ENCODE measurements around the gene LTBP4.

Gene LTBP4

DNA sequence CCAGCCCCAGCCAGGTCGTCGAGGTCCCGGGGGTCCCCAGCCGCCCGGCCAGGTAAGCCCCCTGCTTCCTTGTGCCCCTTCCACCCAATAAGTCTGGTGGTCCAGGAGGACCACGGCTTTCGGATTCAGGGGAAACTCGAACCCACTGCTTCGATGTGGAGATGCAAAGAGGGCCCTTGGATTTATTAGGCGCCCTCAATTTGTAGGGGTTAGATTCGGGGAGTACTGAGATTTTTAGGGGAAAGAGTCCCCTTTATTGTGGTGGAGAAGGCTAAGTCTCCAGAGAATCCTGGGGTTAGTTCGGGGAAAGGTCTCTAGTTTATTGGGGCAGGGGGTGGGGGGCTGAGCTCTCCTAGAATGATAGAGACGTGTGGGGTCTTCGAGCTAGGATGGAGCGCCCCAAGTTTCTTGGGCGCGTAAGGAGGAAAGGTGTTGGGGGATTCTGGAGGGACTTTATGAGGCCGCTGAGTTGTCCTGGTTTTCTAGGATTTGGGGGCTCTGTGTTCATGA is 3.8 kb upstream of the LTBP4 start:
- no peak for DNase-seq

DNA sequence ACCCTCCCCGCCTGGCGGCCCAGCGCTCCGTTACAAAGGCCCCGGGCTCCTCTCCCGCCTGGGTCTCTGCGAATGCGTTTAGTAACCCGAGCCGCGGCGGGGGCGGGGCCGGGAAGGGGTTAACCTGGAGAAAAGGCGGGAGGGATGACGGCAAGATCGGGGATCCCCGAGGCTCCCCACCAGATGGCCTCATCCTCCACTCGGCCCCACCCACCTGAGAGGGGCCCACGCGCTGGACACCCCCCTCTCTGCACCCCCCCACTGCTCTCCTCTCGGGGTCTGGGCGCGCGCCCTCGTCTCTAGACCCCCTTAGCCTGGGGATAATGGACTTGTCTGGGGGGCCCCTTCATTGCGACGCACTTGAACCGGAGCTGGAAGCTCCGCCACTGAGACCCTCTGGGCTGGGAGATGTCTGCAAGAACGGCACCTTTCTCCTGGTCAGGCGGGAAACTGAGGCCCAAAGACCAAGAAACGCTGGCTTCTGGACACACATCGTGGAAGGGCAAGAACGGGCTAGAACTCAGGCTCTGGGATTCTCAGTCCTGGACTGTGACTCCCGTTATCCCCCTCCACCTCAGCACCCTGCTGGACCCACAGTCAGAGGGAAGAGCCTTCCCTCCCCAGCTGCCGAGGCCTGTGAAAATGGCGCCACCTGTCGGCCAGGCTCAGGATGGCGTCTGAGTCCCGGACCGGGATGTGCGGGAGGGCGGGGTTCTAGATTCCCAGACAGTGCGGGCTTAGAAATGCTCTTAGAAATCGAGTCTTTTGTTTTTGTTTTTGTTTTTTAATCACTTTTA is 2.9 kb upstream of the LTBP4 start:
- DNase-seq = peak; percentile 72 to 79

DNA sequence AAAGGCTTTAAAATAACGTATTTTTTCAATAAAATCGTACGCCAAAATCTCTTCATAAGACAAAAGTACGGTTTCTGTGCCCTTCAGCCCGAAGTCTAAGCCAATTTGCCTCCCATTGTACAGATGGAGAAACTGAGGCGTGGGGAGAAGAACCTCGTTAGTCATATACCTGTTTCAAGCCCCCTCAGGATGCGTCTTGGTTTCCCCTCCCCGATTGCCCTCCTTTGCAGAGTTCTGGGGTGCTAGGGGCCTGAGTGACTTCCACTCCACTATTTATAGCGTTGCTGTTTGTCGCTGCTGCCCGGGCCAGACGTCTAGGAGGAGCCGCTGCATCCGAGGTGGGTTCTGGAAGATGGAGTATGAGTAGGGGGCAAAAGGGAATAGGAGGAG is 2.3 kb upstream of the LTBP4 start:
- DNase-seq = no peak

DNA sequence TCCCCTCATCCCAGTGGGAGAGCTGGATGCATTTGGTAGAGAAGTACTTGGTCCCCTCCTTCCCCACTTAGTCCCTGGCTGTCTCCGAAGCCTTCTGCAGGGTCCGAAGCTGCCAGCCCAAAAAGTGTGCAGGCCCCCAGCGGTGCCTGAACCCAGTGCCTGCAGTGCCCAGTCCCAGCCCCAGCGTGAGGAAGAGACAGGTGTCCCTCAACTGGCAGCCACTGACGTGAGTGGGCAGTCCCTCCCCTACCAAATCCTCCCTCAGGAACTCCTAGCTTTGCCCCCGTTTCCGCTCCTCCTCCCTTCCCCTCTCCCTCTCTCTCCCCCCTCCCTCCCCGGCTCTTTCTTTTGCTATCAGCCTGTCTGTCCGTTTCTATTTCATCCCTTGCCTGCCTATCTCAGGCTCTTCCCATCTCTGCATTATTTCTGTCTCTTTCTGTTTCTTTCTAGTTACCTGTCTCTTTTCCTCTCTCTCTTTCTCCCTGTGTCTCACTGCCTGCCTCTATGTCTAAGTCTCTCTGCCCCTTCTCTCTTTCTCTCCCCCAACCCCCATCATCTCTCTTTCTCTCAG is 1.8 kb upstream of the LTBP4 start:
- no peak for DNase-seq

DNA sequence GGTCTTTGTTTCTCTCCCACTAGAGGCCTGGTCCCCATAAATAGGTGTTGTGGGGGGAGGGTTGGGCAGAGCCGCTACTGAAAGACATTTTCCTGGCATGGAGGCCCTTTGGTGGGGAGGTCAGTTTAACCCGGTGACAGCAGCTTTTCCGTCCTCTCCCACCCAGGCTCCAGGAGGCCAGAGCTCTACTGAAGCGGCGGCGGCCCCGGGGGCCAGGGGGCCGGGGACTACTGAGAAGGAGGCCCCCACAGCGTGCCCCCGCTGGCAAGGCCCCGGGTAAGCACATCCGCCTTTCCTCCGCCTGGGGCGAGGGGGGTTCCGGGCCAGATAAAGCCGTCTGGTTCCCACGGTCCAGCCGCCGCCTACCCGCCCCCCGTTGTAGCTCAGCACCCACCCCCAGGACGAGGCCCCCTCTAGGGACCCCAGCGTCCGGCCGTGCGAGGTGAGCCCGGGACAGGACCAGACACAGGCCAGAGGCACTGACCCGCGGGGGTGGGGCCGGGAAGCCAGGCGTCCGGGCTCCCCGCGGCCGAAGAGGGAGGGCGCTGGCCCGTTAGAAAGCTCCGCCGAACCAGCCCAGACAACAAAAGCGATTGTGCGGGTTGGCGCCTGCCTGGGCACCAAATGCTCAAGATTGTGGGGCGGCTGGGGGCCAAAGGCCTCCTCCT is 1.1 kb upstream of the LTBP4 start:
- no peak for DNase-seq

DNA sequence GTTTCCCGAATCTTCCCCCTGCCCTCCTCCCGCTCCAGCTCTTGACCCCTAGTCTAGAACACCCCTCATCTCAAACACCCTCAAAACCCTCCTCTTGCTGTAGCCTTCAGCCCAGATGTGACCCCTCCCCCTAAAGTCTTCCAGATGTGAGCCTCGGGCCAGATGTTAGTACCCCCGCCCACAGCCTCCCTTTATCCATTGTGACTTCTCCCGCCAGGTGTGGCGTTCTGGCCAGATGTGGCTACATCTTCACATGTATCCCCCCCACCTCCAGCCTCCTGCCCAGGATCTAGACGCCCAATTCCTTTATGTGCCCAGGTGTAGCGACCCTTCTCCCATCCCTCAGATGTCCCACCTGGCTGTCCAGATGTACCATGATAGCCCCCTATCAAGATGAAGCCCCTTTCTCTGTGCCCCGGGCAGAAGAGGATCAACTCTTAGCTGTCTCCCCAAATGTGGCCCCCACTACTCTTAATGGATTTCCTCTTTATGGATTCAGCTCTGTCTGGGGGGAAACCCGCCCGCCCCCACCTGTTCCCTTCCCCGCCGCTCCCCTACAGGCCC is 517 bp upstream of the LTBP4 start:
- no peak for DNase-seq

DNA sequence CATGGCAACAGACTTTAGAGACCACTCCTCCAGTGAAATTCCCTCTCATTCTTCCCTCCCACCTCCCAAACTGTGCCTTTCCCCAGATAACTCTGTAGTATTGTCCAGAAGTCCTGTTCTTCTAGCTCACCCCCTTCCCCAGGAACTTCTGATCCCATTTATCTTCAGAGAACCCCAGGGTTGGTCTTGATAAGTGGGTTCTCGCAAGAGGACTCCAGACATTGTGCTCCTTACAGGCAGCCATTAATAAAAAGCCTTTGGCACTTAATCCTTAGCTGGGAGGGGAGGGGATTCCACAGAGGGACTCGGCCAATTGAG is 1.9 kb downstream of the LTBP4 start:
- no peak for DNase-seq

DNA sequence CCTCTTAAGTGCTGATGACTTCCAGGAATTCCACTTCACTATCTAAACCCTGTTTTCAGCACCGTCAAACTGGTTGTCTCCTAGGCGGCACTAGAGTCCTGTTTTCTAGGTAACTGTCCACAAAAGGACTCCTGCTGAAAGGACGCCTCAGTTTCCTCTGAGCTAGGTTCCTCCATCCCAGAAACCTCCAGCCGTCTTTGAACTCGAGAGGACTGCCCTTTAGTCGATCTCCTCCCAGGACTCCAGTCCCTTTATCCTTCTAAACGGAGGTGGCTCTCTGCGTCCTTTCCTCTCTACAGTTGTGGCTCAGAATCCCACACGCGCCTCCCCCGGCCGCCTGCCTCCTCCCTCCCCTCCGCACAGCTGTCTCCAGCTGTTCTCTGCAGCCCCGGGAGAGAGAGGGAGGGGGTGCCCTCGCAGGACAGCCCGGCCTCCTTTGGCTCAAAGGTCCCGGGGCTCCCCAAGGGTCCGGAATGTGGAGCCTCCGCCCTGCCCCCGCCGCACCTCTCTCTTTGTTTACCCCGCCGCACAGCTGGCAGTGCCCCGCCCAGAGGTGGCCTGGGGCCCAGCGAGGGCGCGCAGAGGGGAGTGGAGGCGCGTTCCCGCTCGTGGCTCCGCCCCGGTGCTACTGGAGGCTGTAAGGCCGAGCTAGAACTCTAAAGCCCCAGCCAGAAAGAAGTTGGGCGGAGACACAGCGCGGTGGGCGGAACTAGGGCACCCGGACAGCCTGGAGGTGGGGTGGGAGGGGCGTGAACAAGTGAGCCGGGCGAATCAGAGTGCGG is 2.4 kb downstream of the LTBP4 start:
- DNase-seq = peak; percentile 94 to 98

DNA sequence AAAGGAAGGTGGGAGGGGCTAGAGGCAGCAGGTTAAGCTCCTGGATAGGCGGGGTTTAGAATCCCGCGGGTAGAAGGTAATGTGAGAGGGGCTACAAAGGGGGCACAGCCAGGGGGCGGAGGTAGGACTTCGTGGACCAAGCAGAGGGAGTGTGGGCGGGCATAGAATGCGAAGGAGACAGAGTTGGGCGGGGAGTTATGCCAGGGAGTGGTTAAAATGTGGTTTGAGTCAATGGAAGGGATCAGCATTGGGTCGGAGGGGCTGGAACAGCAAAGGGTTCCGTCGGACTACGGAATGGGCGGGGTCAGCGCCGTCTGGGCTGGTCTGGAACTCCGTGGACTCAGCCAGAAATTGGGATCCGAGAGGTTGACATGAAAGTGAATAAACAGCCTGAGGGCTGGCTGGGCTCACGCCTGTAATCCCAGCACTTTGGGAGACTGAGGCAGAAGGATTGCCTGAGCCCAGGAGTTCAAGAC is 3.0 kb downstream of the LTBP4 start:
- DNase-seq = no peak

DNA sequence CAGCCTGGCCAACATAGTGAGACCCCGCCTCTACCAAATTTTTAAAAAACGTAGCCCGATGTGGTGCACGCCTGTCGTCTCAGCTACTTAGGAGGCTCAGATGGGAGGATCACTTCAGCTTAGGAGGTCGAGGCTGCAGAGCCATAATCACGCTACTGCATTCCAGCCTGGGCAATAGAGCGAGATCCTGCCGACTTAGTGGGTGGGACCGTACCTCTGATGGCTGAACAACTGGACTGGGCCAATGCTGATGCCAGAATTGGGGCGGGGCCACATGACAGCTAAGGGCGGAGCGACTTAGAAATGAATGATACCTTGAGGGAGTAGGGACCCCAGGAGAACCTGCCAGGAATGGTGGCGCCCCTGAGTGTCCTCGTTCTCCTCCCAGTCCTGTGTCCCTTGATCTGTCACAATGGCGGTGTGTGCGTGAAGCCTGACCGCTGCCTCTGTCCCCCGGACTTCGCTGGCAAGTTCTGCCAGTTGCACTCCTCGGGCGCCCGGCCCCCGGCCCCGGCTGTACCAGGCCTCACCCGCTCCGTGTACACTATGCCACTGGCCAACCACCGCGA is 3.6 kb downstream of the LTBP4 start:
- no peak for DNase-seq

DNA sequence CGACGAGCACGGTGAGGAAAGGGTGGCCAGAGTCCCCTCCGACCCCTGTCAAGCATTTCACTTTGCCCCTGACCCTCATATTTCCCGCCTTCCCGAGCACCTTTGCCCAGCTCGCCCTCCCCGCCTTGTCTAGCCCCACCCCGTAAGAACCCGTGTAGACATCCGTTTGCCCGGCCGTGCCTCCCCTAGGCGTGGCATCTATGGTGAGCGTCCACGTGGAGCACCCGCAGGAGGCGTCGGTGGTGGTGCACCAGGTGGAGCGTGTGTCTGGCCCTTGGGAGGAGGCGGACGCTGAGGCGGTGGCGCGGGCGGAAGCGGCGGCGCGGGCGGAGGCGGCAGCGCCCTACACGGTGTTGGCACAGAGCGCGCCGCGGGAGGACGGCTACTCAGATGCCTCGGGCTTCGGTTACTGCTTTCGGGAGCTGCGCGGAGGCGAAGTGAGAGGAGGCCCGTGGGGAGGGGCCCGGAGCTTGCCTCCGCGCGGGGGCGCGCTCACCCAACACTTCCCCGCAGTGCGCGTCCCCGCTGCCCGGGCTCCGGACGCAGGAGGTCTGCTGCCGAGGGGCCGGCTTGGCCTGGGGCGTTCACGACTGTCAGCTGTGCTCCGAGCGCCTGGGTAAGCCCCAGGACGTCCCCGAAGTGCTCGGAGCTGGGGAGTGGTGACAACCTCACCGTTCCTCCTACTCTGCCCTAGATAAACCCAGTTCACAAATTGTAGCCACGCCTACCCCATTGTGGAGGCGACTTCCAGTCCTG is 4.2 kb downstream of the LTBP4 start:
- peak in 1 of 2 experiments; percentile 33 for DNase-seq

DNA sequence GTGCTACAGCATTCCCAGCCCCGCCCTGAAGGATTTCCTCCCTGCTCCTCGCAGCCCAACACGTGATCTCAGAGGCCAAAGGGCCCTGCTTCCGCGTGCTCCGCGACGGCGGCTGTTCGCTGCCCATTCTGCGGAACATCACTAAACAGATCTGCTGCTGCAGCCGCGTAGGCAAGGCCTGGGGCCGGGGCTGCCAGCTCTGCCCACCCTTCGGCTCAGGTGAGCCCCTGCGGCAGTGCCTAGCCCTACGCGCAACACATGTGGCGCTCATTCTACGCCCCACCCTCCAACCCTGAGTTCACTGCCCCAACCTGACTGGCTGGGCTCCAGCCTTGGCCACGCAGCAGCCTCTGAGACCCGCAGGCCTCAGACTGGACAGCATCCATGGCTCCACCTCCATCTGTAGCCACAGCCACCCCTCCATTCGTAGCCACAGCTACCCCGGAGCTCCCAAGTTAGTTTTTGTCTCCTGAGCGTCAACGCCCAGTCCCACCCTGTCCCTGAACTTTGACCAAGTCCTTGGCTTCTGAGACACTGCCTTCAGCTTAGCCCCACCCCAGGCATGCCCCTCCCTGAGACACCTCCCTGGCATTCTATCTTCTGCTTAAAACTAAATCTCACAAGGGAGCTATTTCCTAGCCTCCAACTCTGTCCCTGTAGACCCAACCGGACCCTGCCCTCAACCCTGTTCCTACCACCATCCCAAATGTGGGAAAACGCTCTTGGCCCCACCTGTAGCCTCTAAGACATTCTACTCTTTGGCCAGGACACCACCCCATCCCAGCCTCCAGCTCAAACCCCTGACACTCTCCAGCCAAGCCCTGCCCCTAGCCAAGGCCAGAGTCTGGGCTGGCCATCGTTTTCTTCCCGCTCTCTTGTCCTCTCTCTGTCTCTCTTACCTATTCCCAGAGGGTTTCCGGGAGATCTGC is 6.4 kb downstream of the LTBP4 start:
- no peak for DNase-seq

DNA sequence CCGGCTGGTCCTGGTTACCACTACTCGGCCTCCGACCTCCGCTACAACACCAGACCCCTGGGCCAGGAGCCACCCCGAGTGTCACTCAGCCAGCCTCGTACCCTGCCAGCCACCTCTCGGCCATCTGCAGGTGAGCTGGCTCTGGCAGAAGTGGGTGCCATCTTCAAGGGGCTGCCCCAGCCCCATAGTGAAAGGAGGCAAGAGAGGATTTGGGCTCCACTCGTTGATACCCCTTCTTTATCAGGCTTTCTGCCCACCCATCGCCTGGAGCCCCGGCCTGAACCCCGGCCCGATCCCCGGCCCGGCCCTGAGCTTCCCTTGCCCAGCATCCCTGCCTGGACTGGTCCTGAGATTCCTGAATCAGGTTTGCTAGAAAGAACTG is 7.1 kb downstream of the LTBP4 start:
- no peak for DNase-seq

DNA sequence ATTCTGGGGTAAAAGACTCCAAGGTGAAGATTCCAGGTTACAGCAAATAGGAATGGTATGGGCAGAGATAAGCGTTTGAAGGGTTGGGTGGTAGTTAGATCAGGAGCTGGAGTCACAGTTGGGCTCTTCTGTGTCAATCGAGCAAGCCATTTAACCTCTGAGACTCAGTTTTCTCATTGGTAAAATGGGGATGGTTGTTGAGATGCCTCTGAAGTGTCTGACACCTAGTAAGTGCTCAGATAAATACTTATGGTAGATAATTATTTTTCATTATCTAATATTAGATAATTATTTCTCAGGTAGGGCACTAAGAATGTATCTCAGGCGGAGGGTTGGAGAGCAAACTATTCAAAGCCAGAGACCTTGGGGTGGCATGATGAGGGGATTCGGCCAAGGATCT is 7.8 kb downstream of the LTBP4 start:
- DNase-seq = no peak

DNA sequence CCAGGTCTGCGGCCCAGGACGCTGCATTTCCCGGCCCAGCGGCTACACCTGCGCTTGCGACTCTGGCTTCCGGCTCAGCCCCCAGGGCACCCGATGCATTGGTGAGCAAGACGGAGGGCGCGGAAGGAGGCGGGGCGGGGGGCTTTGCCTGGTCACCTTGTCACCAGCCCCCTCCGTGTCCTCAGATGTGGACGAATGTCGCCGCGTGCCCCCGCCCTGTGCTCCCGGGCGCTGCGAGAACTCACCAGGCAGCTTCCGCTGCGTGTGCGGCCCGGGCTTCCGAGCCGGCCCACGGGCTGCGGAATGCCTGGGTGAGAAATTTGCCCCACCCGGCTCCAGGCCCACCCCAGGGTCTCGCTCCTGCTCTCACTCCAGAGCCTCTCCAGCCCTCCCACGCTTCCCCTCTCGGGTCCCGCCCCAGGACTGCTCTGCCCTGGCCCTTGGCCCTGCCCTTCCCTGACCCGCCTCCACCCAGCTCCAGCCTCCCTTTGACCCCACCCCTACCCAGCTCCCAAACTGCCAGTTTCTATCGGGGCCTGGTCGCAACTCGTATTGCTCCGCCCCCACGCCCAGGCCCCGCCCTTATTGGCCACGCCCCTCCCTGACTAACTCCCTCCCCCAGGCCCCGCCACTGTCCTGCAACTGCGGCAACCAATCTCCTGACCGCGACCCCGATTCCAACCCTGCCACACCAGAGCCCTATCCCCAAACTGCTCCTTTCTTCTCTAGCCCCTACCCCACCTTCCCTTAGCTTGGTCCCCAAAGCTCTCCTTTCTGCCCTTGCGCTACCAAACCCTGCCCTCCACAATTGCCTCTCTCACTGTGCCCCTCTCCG is 8.6 kb downstream of the LTBP4 start:
- DNase-seq = no peak

DNA sequence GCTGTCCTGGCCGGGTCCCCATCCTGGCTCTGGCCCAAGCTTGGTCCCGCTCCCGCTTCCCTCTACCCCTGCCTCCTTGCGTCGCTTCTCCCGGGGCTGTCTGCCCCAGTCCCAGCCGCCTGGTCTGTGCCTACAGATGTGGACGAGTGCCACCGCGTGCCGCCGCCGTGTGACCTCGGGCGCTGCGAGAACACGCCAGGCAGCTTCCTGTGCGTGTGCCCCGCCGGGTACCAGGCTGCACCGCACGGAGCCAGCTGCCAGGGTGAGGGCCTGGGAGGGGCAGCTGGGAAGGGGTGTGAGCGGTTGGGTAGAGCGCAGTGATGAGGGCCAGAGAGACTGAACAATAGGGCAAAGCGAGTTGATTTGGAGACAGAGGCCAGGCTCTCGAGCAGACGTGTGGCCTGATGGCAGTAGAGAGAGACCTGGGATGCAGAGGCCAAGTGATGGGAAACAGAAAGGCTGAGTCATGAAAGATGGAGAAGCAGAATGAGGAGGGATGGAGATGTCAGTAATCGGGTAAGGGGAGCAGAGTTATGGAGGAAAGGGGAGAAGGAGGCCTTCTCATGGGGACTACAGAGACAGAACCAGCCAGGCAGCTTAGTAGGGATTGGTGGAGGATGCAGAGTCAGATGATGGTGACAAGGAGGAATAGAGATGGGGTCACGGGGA is 9.4 kb downstream of the LTBP4 start:
- DNase-seq = no peak

DNA sequence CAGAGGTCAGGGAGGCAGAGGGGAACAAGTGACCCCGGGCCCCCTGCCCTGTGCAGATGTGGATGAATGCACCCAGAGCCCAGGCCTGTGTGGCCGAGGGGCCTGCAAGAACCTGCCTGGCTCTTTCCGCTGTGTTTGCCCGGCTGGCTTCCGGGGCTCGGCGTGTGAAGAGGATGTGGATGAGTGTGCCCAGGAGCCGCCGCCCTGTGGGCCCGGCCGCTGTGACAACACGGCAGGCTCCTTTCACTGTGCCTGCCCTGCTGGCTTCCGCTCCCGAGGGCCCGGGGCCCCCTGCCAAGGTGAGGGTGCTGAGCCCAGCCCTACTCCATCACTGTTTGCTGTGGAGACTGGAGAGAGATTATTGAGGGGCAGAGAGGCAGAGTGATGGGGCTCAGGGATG is 9.9 kb downstream of the LTBP4 start:
- no peak for DNase-seq

DNA sequence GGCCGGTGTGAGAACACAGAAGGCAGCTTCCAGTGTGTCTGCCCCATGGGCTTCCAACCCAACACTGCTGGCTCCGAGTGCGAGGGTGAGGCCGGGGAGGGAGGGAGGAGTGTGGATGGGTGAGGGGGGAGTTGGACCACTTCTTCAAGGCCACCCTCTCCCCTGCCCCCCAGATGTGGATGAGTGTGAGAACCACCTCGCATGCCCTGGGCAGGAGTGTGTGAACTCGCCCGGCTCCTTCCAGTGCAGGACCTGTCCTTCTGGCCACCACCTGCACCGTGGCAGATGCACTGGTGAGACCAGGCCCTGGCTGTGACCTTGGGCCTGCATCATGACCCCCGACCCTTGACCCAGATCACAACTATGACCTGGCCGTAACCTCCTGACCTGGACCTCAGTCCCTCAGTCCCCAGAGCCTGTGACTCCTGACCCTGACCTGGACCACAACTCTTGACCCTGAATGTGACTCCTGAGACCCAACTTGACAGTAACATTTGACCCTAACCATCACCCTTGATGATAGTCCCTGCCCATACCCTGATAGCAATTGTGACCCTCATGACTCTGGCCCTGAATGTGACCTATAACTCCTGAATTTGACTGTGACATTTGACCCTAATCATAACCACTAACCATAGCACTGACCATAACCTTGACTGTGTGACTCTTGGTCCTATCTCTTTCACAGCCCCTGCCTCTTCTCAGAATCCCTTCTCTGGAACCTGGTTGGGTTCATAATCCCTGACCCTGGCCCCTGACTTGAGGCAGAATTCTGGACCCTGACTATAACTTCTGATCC is 10.9 kb downstream of the LTBP4 start:
- no peak for DNase-seq

Data from NCI-H187 (cell line).